ENCODE results near the gene MOV10L1. TPM values are rescaled to one million over a fixed set of nuclear protein-coding genes. Genes with fewer than 3 reads are reported as not detected.

Gene MOV10L1
- total and polyA plus RNA-seq, 9 of the 15 experiments (the other 6 are each of a cell fraction or from before 2014, with no cell fraction given) = 0.06 to 0.43 (median 0.15) TPM

GRCh38 chr22:50072714-50073538 is 16.9 kb upstream of the MOV10L1 start:
- no peak overlapping the region for H2AFZ ChIP-seq (ENCODE audit: low read depth, low read length)
- no peak overlapping the region for H3K27ac ChIP-seq (ENCODE audit: extremely low read depth, low read depth, low read length)
- WGBS (ENCODE audit: insufficient coverage, low coverage, missing lambda C conversion rate) = 37% methylated on average over 13 of the region's 28 CpGs
- no TSS peak for BruUV-seq (replicated peaks)
- no peak overlapping the region for H3K4me2 ChIP-seq (ENCODE audit: insufficient read depth, low read length)
- no peak for FAIRE-seq
- no peak overlapping the region for H3K4me3 ChIP-seq
- POLR2A ChIA-PET = no interaction called here
- H4K20me1 ChIP-seq (replicated peaks; ENCODE audit: control insufficient read depth, insufficient read depth, low read length) = no peaks in the 10 kb centered on the region
- H3K9ac ChIP-seq (ENCODE audit: insufficient read depth in 1 of 2, low read depth in 2 of 2, low read length in 2 of 2) = no peak overlapping the region
- intact Hi-C loops (cut with micrococcal nuclease) (no loop called here), in situ Hi-C loops (cut with MboI) (no loop called here)
- no peak for TF ChIP-seq SIRT6 (IDR thresholded peaks at IDR 0.05; ENCODE audit: low read depth, low read length)
- TF ChIP-seq GATA2 (CRISPR knock-in tag; IDR thresholded peaks at IDR 0.05) = no peak
- TF ChIP-seq HDAC3 (IDR thresholded peaks at IDR 0.05; ENCODE audit: borderline replicate concordance, partially characterized antibody) = no peak
- TF ChIP-seq FOSL1 (tag; conservative IDR thresholded peaks at IDR 0.05) = no peak
- TF ChIP-seq MCM5 (IDR thresholded peaks at IDR 0.05; ENCODE audit: low read depth) = no peak
- TF ChIP-seq TAF7 (tag; IDR thresholded peaks at IDR 0.05) = no peak
- TF ChIP-seq ZFP91 (CRISPR knock-in tag; IDR thresholded peaks at IDR 0.05) = no peak
- TF ChIP-seq TCF7L2 (IDR thresholded peaks at IDR 0.05; ENCODE audit: low read depth, low read length) = no peak
- TF ChIP-seq L3MBTL2 (IDR thresholded peaks at IDR 0.05) = no peak
- TF ChIP-seq KLF13 (tag; IDR thresholded peaks at IDR 0.05; ENCODE audit: borderline replicate concordance, low read depth) = no peak
- TF ChIP-seq ZNF324 (CRISPR knock-in tag; IDR thresholded peaks at IDR 0.05) = no peak
- TF ChIP-seq ZNF518B (CRISPR knock-in tag; IDR thresholded peaks at IDR 0.05) = no peak
- TF ChIP-seq CBX8 (IDR thresholded peaks at IDR 0.05; ENCODE audit: borderline replicate concordance, extremely low read depth, low read depth, low read length, poor library complexity, severe bottlenecking) = no peak
- no peak for TF ChIP-seq FOXM1 (IDR thresholded peaks at IDR 0.05; ENCODE audit: low read depth)
- TF ChIP-seq FOXM1 (CRISPR knock-in tag; IDR thresholded peaks at IDR 0.05; ENCODE audit: low read depth) = no peak
- no peaks in the 10 kb centered on the region for H3K36me3 ChIP-seq (ENCODE audit: control insufficient read depth, insufficient read depth, low read length)
- no peaks in the 10 kb centered on the region for H3K27me3 ChIP-seq (ENCODE audit: control insufficient read depth in 2 of 2, insufficient read depth in 2 of 2, low read length in 2 of 2)
- H3K9me1 ChIP-seq (ENCODE audit: control insufficient read depth, insufficient read depth, low read length) = no peaks in the 10 kb centered on the region
- H3K4me1 ChIP-seq (replicated peaks in 1 of 2; ENCODE audit: control insufficient read depth in 2 of 2, insufficient read depth in 2 of 2, low read length in 2 of 2) = peaks cover 0 to 43% of the 10 kb centered on the region in 2 experiments; a peak in 2 of 5 replicates
- no peak for ATAC-seq
- CTCF ChIA-PET (ENCODE audit: low intra/inter-chr PET ratio) = no interaction called here
- DNase-seq (ENCODE audit: extremely low read depth in 1 of 4, low spot score in 3 of 4) = no peak
- no peaks in the 10 kb centered on the region for H3K79me2 ChIP-seq (ENCODE audit: control insufficient read depth, insufficient read depth, low read length)
- H3K9me3 ChIP-seq (replicated peaks; ENCODE audit: control insufficient read depth, insufficient read depth, low read depth, low read length) = no peaks in the 10 kb centered on the region

Data from K562 (cell line).